Measurements from ENCODE around the gene SCRN1.

GRCh38 chr7:29885626-29886025 lies 104.0 kb downstream of the SCRN1 start:
- no peak for TF ChIP-seq POLR2A (IDR thresholded peaks at IDR 0.05)
- TF ChIP-seq CTCF (IDR thresholded peaks at IDR 0.05 in 4 of 5, conservative IDR thresholded peaks at IDR 0.05 in 1 of 5), result no peak
